GM12865 (cell line): Measurements from ENCODE around the gene PEX16.

Source experiments
- DNase-seq: peaks from one replicate; pipeline ENCODE4 v3.0.0; 2010; ENCODE audit warnings: low read depth
- H3K4me3 ChIP-seq: 2 replicates; pipeline ENCODE4 v1.5.1; 2011; ENCODE audit warnings: mild to moderate bottlenecking, low read depth, low read length, control low read depth
- TF ChIP-seq, protein P1 (sequence below): IDR thresholded peaks from 2 replicates; pipeline ENCODE4 v1.5.1; 2011; ENCODE audit warnings: low read length, control low read depth, low read depth, inconsistent platforms; ENCODE audit not compliant: insufficient read depth; ENCODE audit errors: missing control alignments

Gene PEX16

GRCh38 chr11:45926536-45927331, 9.1 kb upstream of the PEX16 start:
- no peak overlapping the region for H3K4me3 ChIP-seq
- TF ChIP-seq, protein P1, sequence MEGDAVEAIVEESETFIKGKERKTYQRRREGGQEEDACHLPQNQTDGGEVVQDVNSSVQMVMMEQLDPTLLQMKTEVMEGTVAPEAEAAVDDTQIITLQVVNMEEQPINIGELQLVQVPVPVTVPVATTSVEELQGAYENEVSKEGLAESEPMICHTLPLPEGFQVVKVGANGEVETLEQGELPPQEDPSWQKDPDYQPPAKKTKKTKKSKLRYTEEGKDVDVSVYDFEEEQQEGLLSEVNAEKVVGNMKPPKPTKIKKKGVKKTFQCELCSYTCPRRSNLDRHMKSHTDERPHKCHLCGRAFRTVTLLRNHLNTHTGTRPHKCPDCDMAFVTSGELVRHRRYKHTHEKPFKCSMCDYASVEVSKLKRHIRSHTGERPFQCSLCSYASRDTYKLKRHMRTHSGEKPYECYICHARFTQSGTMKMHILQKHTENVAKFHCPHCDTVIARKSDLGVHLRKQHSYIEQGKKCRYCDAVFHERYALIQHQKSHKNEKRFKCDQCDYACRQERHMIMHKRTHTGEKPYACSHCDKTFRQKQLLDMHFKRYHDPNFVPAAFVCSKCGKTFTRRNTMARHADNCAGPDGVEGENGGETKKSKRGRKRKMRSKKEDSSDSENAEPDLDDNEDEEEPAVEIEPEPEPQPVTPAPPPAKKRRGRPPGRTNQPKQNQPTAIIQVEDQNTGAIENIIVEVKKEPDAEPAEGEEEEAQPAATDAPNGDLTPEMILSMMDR = no peak
- no peak for DNase-seq

- TF ChIP-seq, protein P1 = no peak
- H3K4me3 ChIP-seq = no peak overlapping the region
- no peak for DNase-seq
Measured at GRCh38 chr11:45926001-45926401, 8.3 kb upstream of the PEX16 start.

DNA sequence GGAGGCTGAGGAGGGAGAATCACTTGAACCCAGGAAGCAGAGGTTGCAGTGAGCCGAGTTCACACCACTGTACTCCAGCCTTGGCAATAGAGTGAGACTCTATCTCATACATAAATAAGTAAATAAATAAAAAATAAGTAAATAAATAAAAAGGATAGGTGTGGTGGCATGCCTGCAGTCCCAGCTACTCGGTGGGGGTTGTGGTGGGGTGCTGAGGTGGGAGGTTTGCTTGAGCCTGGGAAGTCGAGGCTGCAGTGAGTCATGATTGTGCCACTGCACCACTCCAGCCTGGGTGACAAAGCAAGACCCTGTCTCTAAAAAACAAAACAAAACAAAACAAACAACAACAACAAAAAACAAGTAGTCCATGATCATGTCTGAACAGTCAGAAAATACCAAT, 7.9 kb upstream of the PEX16 start:
- TF ChIP-seq, protein P1 = no peak
- DNase-seq = no peak
- H3K4me3 ChIP-seq = no peak overlapping the region

DNA sequence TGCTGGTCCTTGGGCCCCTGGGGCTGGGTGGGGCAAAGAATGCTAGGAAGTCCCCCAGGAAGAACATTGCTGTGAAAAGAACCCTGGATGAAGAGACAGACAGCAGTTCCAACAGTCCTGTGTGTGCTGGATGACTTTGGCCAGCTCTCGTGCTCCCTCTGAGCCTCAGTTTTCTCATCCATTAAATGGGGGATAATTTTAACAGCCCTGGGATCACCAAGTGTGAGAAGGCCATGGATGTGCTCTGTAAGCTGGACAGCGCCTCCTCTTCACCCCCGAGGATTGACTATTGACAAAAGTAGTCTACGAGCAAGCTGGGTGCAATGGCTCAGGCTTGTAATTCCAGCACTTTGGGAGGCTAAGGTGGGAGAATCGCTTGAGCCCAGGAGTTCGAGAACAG, 7.2 kb upstream of the PEX16 start:
- DNase-seq = no peak
- H3K4me3 ChIP-seq = no peak overlapping the region
- TF ChIP-seq, protein P1 = no peak

GRCh38 chr11:45924036-45924915, 6.6 kb upstream of the PEX16 start:
- TF ChIP-seq, protein P1 = no peak
- H3K4me3 ChIP-seq = no peak overlapping the region
- DNase-seq = no peak

DNA sequence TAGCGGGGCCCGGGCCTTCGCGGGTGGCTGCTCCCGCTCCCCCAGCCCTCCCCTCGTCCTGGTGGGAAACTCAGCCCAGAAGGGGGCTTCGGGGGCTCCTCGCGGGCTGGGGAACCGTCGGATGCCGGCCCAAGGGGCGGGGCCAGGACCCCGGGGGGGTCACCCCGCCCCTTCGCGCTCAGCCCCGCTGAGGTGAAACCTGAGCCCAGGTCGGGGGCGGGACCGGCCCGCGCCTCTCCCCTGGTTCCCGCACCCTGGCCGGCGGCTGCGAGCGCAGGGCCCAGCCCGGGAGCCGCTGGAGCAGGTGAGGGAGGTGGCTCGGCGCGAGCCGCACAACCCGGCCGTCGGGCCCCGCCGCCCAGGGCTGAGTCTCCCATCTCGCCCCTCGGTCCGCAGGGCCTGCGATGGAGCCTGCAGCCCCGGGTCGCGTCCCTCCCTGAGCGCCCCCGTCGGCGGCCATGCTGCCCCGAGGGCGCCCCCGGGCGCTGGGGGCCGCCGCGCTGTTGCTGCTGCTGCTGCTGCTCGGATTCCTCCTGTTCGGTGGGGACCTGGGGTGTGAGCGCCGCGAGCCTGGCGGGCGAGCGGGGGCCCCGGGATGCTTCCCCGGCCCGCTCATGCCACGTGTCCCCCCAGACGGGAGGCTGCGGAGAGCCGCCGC, 4.9 kb upstream of the PEX16 start, which contains the start of gene LARGE2:
LARGE2 (plus strand) TSS at position 232 of the 658 bp plus-strand sequence; CDS start at position 459, 227 bp downstream.
- TF ChIP-seq, protein P1 = no peak
- no peak for DNase-seq
- no peak within 1 kb of the TSS for H3K4me3 ChIP-seq
